Cardiac muscle cell (in vitro differentiated cells and primary cell): ENCODE measurements around the gene SCUBE1. TPM values are rescaled to one million over a fixed set of nuclear protein-coding genes. Genes with fewer than 3 reads are reported as not detected.
A peak's percentile ranks its signal among the peaks of the same experiment; 100 is the strongest.

ENCODE experiments used
- DNase-seq, 2 donors: peaks; one replicate each; pipeline versions ENCODE4 v3.0.0 to v3.0.0-alpha.2; 2010 to 2017; ENCODE audit warnings: low read depth in 1 of 2, low spot score in 1 of 2
- H3K27ac ChIP-seq: fragments of 200-600 bp; sonication (generic); 2 replicates; pipeline ENCODE4 v1.5.1; 2016
- H3K27me3 ChIP-seq: fragments of 200-600 bp; sonication (generic); 2 replicates; pipeline ENCODE4 v1.6.0; 2016; ENCODE audit warnings: control low read depth
- H3K36me3 ChIP-seq: fragments of 200-600 bp; sonication (generic); 2 replicates; pipeline ENCODE4 v1.5.1; 2016; ENCODE audit warnings: control low read depth
- H3K4me1 ChIP-seq: fragments of 200-600 bp; sonication (generic); 2 replicates; pipeline ENCODE4 v1.8.1; 2017; ENCODE audit warnings: low read depth, mild to moderate bottlenecking, mixed run types
- H3K4me3 ChIP-seq: fragments of 200-600 bp; sonication (generic); 2 replicates; pipeline ENCODE4 v1.5.1; 2016; ENCODE audit warnings: mild to moderate bottlenecking
- H3K9me3 ChIP-seq: fragments of 200-600 bp; sonication (generic); 2 replicates; pipeline ENCODE4 v1.5.1; 2017; ENCODE audit warnings: low read depth, mild to moderate bottlenecking, control low read depth
- polyA plus RNA-seq: library from polyadenylated mRNA; unstranded; fragments of >200 nt; fragmentation: Nextera tagmentation; extraction: Ambion mirVana; gene quantifications from 2 replicates; pipeline ENCODE4 v1.2.1, GENCODE V29; 2016
- total RNA-seq: library from RNA; depleted of rRNA; stranded (reverse); fragments of >200 nt; gene quantifications from 2 replicates; pipeline ENCODE4 v1.2.3, GENCODE V29; 2016
- TF ChIP-seq, protein P1 (sequence below): IDR thresholded peaks from 2 replicates; pipeline ENCODE4 v1.5.1; 2012; ENCODE audit warnings: low read depth, mild to moderate bottlenecking, low read length

SCUBE1 gene
- total and polyA plus RNA-seq, 2 experiments from 2014 or later, result 2.1 to 6.9 TPM

DNA sequence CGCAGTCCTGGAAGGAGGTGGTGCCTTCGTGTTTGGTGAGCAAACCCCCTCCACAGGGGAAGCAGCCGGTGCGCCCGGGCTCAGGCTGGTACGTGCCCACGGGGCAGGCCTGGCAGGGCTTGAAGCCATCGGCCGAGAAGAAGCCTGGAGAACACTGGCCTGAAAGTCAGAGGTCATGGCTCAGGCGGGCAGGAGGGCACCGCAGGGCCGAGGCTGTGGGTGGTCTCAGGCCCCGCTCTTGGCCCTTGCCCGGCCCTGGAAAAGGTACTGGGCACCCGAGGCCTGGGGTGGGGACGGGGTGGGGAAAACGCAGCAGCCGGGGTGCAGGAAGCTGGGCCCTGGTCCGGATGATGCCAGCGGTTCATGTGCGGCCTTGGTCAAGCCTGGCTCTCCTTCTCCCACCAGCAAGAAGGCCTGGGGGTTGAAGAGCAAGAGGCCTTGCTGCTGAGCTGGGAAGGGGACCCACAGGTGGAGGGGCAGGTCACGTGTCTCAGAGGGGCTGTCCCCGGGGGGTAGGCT lies 130.7 kb downstream of the SCUBE1 start:
- no peaks in the 10 kb centered on the region for H3K27me3 ChIP-seq
- H3K4me3 ChIP-seq, result no peak overlapping the region
- H3K4me1 ChIP-seq, result peaks cover 24% of the 10 kb centered on the region
- H3K9me3 ChIP-seq, result no peaks in the 10 kb centered on the region
- TF ChIP-seq, protein P1, sequence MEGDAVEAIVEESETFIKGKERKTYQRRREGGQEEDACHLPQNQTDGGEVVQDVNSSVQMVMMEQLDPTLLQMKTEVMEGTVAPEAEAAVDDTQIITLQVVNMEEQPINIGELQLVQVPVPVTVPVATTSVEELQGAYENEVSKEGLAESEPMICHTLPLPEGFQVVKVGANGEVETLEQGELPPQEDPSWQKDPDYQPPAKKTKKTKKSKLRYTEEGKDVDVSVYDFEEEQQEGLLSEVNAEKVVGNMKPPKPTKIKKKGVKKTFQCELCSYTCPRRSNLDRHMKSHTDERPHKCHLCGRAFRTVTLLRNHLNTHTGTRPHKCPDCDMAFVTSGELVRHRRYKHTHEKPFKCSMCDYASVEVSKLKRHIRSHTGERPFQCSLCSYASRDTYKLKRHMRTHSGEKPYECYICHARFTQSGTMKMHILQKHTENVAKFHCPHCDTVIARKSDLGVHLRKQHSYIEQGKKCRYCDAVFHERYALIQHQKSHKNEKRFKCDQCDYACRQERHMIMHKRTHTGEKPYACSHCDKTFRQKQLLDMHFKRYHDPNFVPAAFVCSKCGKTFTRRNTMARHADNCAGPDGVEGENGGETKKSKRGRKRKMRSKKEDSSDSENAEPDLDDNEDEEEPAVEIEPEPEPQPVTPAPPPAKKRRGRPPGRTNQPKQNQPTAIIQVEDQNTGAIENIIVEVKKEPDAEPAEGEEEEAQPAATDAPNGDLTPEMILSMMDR, result no peak
- H3K27ac ChIP-seq, result peak overlapping the region; percentile 94
- no peak for DNase-seq
- H3K36me3 ChIP-seq, result no peaks in the 10 kb centered on the region

DNA sequence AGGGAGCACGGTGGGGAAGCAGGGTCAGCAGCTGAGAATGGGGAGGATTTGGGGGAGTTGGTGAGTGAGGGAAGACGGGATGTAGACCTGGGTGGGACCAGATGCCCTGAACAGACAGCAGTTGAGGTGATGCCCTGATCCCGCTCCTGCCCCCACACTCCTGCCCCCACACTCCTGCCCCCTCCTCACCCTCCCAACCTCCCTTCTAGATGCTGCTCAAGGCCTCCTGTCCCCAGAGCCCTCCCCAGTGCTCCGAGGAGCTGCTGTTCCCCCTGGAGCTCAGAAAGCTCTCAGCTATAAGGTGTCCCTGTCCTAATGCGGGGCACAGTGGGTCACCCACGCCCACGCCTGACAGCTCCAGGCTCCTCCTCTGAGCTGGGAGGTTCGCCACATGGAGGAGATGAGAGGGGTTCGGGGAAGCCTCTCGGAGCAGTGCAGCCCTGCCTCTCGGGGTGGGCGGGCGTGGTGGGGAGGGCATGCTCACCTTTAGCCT lies 131.2 kb downstream of the SCUBE1 start:
- no peak for DNase-seq

DNA sequence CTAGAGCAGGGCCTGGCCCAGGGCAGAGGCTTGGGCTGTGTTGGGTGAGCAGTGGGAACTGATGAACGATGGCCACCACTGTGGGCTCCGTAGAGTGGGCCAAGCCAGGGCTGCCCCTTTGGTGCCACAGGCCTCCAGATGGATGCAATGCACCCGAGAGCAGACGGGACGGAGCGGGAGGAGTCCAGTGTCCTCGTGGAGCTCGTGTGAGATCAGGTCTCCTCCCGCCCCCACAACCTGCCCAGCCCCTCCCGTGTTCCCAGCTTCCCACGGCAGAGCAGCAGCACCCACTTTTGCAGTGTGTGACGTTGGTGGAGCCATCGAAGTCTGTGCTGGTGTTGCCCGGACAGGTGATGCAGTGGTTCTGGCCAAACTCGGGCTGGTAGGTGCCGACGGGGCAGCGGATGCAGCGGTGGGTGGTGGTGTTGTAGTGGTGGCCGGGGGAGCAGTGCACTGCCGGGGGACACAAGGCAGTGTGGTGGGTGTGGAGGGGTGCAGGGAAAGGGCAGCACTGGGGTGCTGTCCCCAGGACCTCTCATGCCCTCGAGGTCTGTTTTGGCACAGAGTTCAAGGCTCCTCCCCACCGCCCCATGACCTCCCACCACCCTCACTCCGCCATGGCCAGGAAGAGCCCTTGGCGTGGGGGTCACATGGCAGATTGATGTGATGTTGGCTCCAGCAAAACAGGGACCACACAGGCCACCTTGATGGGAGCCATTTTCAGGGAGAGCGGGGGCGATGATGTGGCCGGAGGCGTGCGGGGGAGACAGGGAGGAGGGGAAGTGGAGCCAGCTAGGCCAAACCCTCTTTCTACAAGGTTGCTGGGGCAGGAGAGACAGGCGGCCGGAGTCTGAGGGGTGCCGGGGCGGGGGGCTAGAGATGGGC lies 132.3 kb downstream of the SCUBE1 start:
- no peak for DNase-seq
- H3K27me3 ChIP-seq, result no peaks in the 10 kb centered on the region

More for the DNA sequence above, 131.2 kb downstream of the SCUBE1 start:
- H3K4me3 ChIP-seq, result no peak overlapping the region
- no peaks in the 10 kb centered on the region for H3K36me3 ChIP-seq
- TF ChIP-seq, protein P1, result no peak
- no peaks in the 10 kb centered on the region for H3K27me3 ChIP-seq
- peak overlapping the region; percentile 94 for H3K27ac ChIP-seq
- H3K9me3 ChIP-seq, result no peaks in the 10 kb centered on the region
- peaks cover 24% of the 10 kb centered on the region for H3K4me1 ChIP-seq

DNA sequence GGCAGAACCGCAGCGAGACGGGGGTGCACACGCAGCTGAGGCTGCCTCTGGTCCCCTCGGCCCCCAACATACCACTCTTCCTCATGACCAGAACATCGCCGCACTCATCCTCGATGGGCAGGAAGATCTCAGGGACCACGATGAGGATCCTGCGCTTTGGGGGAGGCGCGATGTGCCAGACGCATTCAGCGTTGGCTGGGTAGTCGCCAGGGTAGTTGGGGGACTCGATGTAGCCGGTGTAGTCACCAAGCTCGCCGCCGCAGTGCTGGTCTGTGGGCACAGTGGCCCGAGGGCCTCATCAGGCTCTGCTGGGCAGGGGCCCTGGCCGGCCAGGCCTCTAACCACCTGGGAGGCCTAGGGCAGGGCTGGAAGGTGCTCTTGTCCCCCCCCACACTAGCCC lies 133.2 kb downstream of the SCUBE1 start:
- TF ChIP-seq, protein P1, result no peak
- H3K4me3 ChIP-seq, result no peak overlapping the region
- H3K27ac ChIP-seq, result no peak overlapping the region
- no peaks in the 10 kb centered on the region for H3K36me3 ChIP-seq
- DNase-seq, result no peak
- peaks cover 24% of the 10 kb centered on the region for H3K4me1 ChIP-seq
- H3K27me3 ChIP-seq, result no peaks in the 10 kb centered on the region
- no peaks in the 10 kb centered on the region for H3K9me3 ChIP-seq

More for the DNA sequence above, 132.3 kb downstream of the SCUBE1 start:
- Histone ChIP-seq H3K27ac (no peak overlapping the region), H3K4me1 (peaks cover 24% of the 10 kb centered on the region), H3K9me3 (no peaks in the 10 kb centered on the region), H3K36me3 (no peaks in the 10 kb centered on the region), H3K4me3 (no peak overlapping the region)
- TF ChIP-seq, protein P1, result no peak

DNA sequence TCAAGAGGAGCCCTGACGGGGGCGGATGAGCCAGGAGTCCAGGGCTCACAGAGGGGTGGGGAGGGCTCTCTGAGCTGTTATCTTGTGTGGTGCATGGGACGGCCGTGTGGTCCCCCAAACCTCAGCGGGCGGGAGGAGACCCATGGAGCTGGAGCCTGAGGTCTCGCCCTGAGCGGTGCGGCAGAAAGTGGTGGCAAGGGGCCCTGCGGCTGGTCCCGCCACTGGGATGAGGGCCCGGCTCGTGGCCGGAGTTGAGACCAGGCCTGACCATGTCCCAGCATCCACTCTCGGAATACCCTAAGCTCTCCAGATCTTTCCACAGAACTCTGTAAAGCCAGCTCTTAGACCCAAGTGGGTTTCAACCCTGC lies 133.7 kb downstream of the SCUBE1 start:
- Histone ChIP-seq H3K27ac (no peak overlapping the region), H3K9me3 (no peaks in the 10 kb centered on the region), H3K4me1 (peaks cover 24% of the 10 kb centered on the region), H3K27me3 (no peaks in the 10 kb centered on the region), H3K4me3 (no peak overlapping the region), H3K36me3 (no peaks in the 10 kb centered on the region)
- DNase-seq, result no peak
- TF ChIP-seq, protein P1, result no peak
